ENCODE measurements around the gene ERCC3. TPM values are rescaled to one million over a fixed set of nuclear protein-coding genes. Genes with fewer than 3 reads are reported as not detected.

ERCC3 gene
- total RNA-seq = 34.7 and 34.9 TPM in 2 replicates
- polyA plus RNA-seq (2012) = 36.4 TPM

DNA sequence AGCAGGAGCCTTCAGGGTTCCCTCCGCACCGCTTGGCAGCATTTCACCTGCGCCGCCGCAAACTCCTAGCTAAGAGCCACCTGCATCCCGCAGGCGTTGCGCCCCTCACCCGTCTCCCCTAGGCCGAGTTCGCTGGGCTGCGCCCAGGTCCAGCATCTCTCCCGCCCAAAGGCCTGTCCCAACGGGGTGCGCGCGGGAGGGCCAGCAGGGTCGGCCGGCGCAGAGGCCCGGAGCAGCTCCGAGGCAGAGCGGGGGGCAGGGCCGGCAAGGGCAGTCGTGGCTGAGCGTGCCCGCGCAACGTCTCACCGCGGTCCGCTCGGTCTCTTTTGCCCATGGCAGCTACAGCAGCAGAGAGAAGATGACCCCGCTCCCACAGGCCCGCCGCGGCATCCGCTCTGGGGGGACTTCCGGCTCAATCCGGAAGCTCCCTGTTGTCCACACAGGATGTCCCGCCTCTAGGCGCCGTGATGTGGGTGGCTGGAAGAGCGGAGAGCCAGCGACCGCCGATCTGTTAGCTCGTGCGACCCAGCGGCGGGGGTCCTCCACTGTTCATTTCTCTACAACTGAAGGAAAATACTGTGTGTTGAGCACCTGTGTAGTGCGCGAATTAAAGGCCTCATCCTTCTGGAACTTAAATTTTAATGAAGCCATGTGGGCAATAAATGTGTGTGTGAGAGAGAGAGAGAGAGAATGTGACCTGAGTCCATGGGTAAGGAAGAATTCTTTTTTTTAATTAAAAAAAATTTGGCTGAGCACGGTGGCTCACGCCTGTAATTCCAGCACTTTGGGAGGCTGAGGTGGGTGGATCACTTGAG, at the start of gene ERCC3:
ERCC3 (minus strand) TSS at position 397 of the 815 bp plus-strand sequence; CDS start at position 334, 63 bp downstream.
- peak; percentile 89 for DNase-seq (ENCODE audit: low read depth)

DNA sequence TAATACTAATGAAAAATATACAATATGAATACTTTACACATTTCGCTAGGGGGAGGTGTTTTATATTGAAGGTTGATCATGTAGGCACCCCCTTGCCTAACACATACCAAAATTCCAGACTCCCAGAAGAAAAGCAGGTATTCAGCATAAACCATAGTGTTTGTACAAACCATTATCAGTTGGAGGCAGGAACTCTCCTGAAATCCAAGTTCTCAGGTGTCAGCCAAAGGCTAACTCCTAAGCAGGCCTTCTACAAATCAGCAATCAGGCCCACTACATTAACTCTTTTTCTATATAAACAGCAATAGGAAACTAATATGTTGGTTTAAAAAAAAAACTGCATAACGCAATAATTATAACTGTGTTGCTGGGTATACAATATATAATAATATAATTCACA, 49.3 kb upstream of the ERCC3 start:
- no peak for DNase-seq (ENCODE audit: low read depth)

DNA sequence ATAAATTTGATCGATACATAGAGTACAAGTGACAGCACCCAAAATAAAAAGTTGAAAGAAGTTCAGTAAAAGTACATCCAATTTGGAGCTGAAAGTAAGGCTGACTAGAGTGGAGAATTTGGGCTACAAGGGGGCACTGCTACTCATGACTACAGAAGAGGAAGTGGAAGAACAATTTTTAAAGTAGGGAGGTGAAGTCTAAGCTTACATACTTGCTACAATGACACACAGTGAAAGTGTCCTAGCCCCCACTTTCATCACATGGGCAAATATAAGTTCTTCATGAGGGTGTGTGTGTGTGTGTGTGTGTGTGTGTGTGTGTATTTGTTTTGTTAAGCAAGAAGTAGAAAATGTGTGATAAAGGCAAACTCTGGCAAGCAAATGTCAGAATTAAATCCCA, 48.2 kb upstream of the ERCC3 start:
- no peak for DNase-seq (ENCODE audit: low read depth)

DNA sequence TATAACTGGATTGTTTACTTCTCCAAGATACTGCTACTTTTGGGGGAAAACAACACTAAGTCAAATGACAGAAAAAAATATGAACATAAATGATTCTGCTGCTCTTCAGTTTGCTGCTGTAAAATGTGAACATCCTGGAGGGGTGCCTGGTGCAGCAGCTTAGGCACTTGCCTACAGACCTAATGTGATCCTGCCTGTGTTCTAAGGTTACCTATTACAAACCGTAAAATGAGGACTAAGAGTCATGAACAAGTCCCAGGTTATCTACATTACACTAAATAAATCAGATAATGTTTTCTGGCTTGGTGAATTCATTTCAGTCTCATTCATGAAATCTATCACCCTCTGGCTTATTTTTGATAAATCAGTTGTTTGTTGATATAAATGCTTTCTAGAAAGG, 38.4 kb upstream of the ERCC3 start:
- no peak for DNase-seq (ENCODE audit: low read depth)

DNA sequence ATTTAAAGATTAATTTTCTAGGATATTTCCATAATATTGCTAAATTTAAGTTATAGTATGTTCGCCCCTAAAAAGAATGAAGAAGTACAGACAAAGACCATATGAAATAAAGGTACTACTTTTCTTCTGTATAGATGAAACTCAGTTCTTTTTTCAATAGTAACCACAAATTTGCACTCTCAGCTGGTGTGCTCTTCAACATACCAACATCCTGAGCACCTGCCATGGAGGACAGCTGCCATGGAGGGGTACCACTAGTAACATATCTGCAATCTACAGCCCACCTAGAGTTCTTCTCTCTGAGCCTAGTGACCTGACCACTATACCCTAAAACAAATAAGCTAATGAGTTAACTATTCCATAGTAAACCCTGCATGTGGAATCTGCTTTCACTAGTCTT, 36.8 kb upstream of the ERCC3 start:
- peak; percentile 6 for DNase-seq (ENCODE audit: low read depth)

DNA sequence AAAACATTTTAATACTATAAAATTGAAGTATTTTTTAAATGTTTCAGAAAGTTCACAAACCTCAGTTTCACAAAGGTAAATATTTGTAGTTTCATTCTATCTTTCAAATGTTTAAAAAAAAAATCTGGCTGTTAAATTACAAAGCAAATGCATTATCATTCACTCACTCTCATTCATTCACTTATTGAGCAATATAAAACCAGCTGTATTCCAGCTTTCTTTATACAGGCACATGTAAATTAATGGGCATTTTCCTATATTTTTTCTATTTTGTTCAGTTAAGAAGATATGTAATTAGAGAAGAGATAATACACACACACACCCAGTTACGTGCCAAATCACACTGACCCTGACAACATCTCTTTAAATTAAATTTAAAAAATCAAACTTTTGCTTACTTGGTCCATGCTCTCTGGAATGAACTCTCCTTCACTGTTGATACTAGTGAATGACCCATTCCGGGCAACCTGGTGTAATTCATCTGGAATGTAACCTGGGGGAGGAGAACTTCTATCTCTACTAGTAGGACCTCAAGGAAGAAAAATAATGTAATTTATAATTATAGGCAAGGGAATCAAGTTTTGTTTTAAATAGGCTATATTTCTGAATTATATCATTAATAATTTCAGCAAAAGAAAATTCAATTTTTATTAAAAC, 32.5 kb upstream of the ERCC3 start:
- DNase-seq (ENCODE audit: low read depth) = no peak

DNA sequence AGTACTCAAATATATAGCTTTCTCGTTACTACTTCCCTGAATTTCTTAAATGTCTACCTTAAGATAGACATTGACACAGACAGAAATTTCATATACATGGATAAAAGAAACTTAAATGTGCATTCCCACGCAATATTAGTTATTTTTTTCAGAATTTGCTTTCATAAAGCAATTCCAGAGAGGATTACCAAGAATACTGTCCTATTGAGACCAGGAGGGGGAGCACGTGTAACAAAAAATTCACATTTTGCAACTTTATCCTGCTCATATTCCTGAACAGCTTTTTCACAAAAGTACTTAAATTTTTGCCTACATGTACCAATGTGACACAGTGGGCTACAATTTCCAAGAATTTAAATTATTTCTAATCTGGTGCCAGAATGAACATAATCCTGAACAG, 30.7 kb upstream of the ERCC3 start:
- DNase-seq (ENCODE audit: low read depth) = peak; percentile 60

DNA sequence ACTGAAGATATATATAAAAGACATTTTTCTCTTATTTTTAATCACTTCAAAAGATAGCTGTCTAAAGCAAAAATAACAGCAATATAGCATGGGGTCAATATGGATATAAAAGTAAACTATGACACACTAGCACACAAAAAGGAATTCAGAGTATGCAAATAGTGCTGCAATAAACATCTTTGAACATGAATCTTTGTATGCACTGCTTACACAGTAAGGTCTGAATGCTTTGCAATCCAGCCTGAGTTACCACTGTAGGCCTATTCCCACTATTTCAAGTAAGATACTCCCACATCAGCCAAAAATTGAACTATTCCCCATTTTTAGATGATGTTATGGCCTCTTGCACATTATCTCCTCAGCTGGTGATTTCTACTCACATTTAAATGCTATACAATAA, 27.4 kb upstream of the ERCC3 start:
- no peak for DNase-seq (ENCODE audit: low read depth)

DNA sequence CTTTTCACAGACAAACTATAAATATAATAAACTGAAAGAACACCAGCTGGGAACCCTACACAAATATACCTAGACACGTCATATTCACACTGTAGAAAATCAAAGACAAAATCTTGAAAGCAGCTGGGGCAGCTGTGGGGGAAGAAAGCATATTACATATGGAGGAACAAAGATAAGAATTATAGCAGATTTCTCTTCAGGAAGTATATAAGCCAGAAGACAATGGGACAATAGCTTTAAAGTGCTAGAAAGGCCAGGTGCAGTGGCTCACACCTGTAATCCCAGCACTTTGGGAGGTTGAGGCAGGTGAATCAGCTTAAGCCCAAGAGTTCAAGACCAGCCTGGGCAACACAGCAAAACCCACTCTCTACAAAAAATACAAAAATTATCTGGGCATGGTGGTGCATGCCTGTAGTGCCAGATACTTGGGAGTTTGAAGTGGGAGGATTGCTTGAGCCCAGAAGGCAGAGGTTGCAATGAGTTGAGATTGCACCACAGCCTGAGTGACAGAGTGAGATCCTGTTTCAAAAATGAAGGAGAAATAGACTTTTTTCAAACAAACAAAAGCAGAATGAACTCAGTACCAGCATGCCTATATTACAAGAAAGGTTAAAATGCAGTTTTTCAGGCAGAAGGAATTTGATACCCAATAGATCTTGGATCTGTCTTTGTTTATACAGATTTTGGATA, 26.8 kb upstream of the ERCC3 start:
- DNase-seq (ENCODE audit: low read depth) = no peak

DNA sequence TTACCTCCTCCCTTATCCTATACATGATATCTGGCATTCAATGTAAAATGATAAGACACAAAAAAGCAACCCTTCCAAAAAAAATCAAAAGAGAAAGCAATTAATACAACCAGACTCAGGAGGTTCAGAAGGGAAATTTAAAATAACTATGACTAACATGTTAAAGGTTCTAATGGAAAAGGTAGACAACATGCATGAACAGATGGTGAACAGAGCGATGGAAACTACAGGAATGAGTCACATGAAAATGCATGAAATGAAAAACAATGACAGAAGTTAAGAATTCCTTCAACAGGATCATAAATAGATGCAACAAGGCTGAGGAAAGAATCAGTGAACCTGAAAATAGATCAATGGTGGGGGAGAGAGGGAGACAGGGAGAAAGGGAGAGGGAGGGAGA, 26.1 kb upstream of the ERCC3 start:
- DNase-seq (ENCODE audit: low read depth) = peak; percentile 4

DNA sequence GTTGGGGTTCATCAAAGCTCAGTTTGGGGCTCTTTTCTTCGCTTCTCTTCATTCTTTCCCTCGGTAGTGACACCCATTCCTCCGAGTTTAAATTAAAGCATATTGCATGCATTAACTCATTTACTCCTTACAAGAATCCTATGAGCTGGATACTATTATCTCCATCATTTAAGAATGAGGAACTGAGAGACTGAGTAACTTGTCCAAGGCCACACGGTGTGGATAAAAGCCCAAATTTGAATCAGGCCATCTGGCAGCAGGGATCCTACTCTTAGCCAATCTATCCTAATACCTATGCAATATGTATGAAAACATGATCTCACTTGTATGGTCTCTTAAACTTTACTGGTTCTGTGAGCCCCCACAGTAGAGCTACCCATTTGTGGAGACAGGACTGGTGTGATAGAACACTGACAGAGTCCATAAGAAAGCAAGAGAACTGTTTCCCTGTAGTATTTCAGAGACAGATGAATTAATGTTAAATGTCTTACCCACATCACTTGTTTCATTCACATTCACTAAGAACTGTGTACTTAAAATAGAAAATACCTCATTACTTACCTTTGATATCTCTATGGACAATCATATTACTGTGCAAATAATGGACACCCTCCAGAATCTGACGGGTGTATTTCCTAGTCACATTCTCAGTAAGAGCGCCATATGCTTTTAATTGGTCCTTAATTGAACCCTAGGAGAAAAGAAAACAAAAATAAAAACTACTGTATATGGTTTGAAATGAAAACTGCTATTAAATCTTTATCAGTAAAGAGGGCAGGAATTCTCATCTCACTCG, 20.4 kb upstream of the ERCC3 start:
- no peak for DNase-seq (ENCODE audit: low read depth)

DNA sequence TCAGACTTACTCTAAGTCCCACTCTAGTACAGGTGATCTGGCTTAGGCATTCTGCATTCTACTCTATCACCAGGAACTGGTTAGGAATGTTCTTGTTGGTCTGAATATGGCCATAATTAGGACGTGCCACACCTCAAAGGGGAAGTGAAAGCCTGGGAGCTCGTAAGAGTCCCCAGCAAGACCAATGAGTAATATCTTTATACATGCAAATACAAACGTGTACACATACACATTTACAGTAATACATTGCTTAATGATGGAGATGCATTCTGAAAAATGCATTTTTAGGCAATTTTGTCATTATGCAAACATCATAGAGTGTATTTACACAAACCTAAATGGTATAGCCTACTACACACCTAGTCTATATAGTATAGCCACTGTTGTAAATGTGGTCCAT, 19.5 kb upstream of the ERCC3 start:
- no peak for DNase-seq (ENCODE audit: low read depth)

DNA sequence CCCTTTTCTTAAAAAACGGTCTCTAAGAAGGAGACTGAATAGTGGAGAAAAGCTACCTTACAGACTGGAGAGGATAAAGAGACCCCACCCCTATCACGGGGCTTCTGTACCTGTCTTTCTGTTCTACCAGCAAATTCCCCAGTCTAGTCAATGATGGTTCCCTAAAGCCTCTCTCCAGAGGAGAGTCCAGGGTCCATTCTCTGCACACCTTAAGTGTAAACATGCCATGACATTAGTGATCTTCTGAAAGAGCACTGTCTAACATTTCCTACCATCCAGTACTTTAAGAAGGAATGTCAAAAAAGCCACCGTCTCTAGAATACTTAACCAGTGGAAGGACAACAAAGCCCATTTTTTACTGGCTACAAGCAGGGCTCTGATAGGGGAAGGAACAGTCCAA, 17.0 kb upstream of the ERCC3 start:
- no peak for DNase-seq (ENCODE audit: low read depth)

DNA sequence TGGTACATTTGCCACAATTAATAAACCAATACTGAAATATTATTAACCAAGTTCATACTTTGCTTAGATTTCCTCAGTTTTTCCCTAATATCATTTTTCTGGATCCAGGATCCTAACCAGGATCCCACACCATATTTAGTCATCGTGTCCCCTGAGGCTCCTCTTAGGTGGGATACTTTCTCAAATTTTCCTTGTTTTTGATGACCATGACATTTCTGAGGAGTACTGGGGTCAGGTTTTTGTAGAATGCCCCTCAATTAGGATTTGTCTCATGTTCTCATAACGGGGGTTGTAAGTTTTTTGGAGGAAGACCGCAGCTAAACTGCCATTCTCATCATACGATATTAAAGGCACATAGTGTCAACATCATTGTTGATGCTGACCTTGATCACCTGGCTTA, 15.5 kb upstream of the ERCC3 start:
- no peak for DNase-seq (ENCODE audit: low read depth)

DNA sequence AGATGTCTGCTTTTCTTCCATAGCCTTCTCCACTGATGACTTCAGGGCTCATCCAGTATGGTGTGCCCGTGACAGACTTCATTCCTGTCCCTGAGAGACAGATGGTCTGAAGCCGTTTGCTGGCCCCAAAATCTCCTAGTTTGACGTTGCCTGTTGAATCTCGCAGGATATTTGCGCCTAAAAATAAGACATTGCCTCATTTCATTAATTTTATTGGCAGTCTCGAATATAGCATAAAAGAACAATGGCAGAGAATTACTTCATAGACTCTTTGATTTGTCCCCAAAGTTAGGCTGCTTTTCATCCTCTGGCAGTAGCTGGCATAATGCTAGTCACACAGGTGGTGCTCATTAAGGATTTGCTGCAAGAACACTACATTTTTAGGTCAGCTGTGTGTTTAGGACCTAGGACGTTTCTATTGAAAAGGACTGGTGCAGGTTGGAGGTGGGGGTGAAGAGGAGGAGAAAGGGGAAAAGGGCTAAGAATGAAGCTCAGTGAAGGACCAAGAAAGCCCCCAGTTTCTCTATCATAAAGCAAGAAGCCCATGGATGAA, 14.7 kb upstream of the ERCC3 start:
- no peak for DNase-seq (ENCODE audit: low read depth)

DNA sequence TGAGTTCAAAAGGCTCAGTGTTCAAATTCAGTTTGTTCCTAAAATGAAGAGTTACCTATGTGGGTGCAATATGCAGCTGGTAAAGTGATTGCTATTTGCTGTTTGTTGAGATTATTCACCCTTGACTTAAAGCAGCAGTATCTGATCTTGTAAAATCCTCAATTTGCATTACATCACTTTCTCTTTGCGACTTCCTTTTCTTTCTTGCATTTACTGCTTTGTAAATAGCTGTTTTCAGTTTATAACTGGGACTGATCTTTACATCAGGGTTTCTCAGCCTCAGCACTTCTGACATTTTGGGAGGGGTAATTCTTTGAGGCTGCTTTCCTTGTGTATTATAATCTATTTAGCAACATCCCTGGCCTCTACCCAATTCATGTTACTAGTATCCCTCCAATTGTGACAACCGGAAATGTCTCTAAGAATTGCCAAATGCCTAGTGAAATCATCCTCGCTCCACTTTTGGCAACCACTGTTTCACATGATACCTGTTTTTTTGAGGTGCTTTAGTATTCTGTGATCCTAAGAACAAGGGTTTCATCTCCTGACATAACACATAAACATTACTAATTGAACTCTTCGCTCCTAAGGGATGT, 12.1 kb upstream of the ERCC3 start:
- DNase-seq (ENCODE audit: low read depth) = no peak

DNA sequence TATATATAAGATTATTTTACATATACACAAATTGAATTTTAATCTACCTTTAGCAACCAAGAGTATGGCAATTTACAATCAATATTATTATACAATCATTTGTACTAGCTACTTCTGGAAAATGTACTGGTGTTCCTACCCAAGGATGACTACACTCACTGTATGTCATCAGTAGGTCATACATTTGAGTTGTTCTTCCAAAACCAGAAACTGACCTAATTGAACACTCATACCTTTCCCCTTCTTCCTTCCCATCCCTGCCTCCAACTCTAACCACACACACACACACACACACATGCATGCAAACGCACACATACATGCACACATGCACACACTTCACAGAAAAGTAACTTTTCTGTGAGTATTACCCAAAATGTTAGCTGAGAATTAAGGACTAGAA, 8.2 kb upstream of the ERCC3 start:
- no peak for DNase-seq (ENCODE audit: low read depth)

DNA sequence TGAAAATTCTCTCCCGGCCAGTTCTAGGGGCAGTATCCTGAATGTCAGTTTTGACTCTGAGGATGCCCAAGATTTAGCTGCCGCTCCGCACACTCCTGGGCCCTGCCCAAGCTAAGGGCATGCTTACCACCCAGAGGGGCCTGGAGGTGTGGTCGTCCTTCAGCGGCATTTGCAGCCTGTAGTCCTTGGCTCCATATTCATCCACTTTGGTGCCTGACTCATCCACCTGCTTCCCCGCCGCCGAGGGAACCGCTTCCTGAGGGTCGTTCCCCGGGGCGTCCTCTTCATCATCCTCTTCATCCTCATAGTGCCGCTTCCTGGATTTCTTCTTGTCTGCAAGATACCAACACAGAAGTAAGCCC, 577 bp downstream of the ERCC3 start:
- no peak for DNase-seq (ENCODE audit: low read depth)

DNA sequence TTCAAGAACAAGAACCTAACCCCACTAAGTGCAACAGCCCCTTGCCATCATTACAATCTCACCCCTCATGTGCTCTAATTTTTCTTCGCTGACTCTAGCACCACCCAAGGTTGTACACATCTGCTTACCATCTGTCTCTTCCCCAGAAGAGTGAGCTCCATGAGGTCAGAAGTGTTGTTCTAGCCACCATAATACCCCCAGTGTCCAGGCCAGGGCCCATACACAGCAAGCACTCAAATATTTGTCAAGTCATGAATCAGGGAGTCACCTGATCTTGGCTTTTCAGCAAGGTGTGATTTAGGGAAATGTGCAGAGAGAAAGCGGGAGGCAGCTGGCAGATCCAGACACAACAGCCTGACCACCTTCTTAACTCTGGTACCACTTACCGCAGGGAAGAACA, 5.7 kb downstream of the ERCC3 start:
- no peak for DNase-seq (ENCODE audit: low read depth)

DNA sequence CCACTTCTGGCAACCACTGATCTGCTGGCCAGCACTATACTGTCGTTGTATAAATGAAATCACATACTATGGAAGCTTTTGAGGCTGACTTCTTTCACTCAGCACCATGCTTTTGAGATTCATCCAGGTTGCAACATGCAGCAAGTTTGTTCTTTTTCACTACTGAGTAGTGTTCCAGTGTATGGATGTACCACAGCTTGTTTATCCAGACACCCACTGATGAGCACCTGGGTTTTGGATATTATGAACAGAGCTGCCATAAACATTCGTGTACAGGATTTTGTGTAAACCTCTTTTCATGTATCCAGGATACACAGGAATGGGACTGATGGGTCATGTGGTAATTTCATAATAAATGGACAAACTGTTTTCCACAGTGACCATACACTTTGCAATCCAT, 10.7 kb downstream of the ERCC3 start:
- DNase-seq (ENCODE audit: low read depth) = no peak

DNA sequence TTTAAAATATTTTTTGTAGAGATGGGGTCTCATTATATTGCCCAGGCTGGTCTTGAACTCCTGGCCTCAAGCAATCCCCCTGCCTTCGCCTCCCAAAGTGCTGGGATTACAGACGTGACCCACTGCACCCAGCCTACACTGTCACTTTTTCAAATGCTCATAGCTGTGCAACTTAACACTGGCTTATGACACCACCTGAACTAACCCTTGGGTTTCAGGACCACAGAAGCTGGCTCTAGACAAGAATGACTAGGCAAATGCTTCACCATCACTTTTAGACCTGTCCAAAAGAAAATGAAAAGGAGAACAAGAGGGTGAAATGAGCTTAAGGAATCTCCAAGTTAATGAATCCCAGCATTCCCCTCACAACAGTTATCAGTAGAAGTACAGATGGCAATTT, 13.3 kb downstream of the ERCC3 start:
- no peak for DNase-seq (ENCODE audit: low read depth)

All from myocyte (in vitro differentiated cells).